BJ (cell line): Measurements from ENCODE around the gene IQCM. TPM values are rescaled to one million over a fixed set of nuclear protein-coding genes. Genes with fewer than 3 reads are reported as not detected.

ENCODE experiments used
- CTCF ChIA-PET: fragments of 350-600 bp; formaldehyde crosslinking; extraction: SDS; loops from one replicate; lab custom pipeline; 2021; ENCODE audit warnings: antibody characterized with exemption, inconsistent platforms; lab: Yijun Ruan, JAX
- POLR2A ChIA-PET: fragments of 300-600 bp; sonication (Branson Sonifier 250); formaldehyde crosslinking; extraction: SDS; loops from one replicate; lab custom pipeline; 2021; ENCODE audit warnings: antibody characterized with exemption; lab: Charles Lee
- DNase-seq: peaks from one replicate; pipeline ENCODE4 v3.0.0-alpha.2; 2011; ENCODE audit warnings: low read depth
- H3K27me3 ChIP-seq: 2 replicates; pipeline ENCODE4 v1.6.0; 2011; ENCODE audit warnings: low read length; ENCODE audit not compliant: control insufficient read depth, insufficient read depth
- H3K36me3 ChIP-seq: 2 replicates; pipeline ENCODE4 v1.5.1; 2011; ENCODE audit warnings: low read length; ENCODE audit not compliant: control insufficient read depth, insufficient read depth
- H3K4me3 ChIP-seq: 2 replicates; pipeline ENCODE4 v1.5.1; 2011; ENCODE audit warnings: low read depth, mild to moderate bottlenecking, control low read depth, low read length
- CTCF ChIP-seq: IDR thresholded peaks from 2 replicates; pipeline ENCODE4 v1.5.1; 2011; ENCODE audit warnings: low read depth, mild to moderate bottlenecking, control low read depth, inconsistent platforms, low read length, moderate library complexity; ENCODE audit not compliant: insufficient read depth
- polyA plus RNA-seq: library from polyadenylated mRNA; depleted of rRNA; stranded (reverse); fragments of >200 nt; gene quantifications from 2 replicates; pipeline ENCODE4 v1.2.3, GENCODE V29; 2011

Gene IQCM
- polyA plus RNA-seq, 1 experiment: not detected

- POLR2A ChIA-PET: no interaction called here
- Histone ChIP-seq H3K27me3 (no peaks in the 10 kb centered on the region), H3K4me3 (no peak overlapping the region), H3K36me3 (no peaks in the 10 kb centered on the region)
- DNase-seq: no peak
- CTCF ChIA-PET: no interaction called here
- TF ChIP-seq CTCF: no peak
Measured at GRCh38 chr4:149836546-149836945, 20.9 kb upstream of the IQCM start.

GRCh38 chr4:149835280-149835679 lies 19.6 kb upstream of the IQCM start:
- ChIA-PET CTCF (no interaction called here), POLR2A (no interaction called here)
- Histone ChIP-seq H3K36me3 (no peaks in the 10 kb centered on the region), H3K27me3 (no peaks in the 10 kb centered on the region), H3K4me3 (no peak overlapping the region)
- no peak for TF ChIP-seq CTCF
- DNase-seq: no peak

GRCh38 chr4:149831656-149832208 lies 16.1 kb upstream of the IQCM start:
- Histone ChIP-seq H3K27me3 (no peaks in the 10 kb centered on the region), H3K36me3 (no peaks in the 10 kb centered on the region), H3K4me3 (no peak overlapping the region)
- no peak for TF ChIP-seq CTCF
- ChIA-PET POLR2A (no interaction called here), CTCF (no interaction called here)
- no peak for DNase-seq

GRCh38 chr4:149830823-149831222 lies 15.2 kb upstream of the IQCM start:
- DNase-seq: no peak
- TF ChIP-seq CTCF: no peak
- Histone ChIP-seq H3K4me3 (no peak overlapping the region), H3K36me3 (no peaks in the 10 kb centered on the region), H3K27me3 (no peaks in the 10 kb centered on the region)
- CTCF ChIA-PET: no interaction called here
- POLR2A ChIA-PET: no interaction called here

GRCh38 chr4:149825336-149825735 lies 9.7 kb upstream of the IQCM start:
- H3K4me3 ChIP-seq: no peak overlapping the region
- POLR2A ChIA-PET: no interaction called here
- CTCF ChIA-PET: no interaction called here
- DNase-seq: no peak
- no peak for TF ChIP-seq CTCF
- no peaks in the 10 kb centered on the region for H3K36me3 ChIP-seq
- no peaks in the 10 kb centered on the region for H3K27me3 ChIP-seq
